GM20000 (cell line): ENCODE data around the gene MED15.

Experiments
- DNase-seq: peaks from one replicate; pipeline ENCODE4 v3.0.0; 2012; ENCODE audit warnings: low spot score
- CTCF ChIP-seq: IDR thresholded peaks from 2 replicates; pipeline ENCODE4 v1.5.1; 2012; ENCODE audit warnings: mild to moderate bottlenecking, control low read depth; ENCODE audit errors: extremely low read depth, missing control alignments

The MED15 gene

GRCh38 chr22:20636945-20637344 is 129.5 kb downstream of the MED15 start:
- DNase-seq, result no peak
- no peak for TF ChIP-seq CTCF
